Measurements from ENCODE around the gene ARHGAP32.
"Not testable (repeated sequence)": the region's sequence is repeated elsewhere in the genome, so short reads cannot be mapped to it uniquely, and the experiment has no call there.

Gene ARHGAP32

DNA sequence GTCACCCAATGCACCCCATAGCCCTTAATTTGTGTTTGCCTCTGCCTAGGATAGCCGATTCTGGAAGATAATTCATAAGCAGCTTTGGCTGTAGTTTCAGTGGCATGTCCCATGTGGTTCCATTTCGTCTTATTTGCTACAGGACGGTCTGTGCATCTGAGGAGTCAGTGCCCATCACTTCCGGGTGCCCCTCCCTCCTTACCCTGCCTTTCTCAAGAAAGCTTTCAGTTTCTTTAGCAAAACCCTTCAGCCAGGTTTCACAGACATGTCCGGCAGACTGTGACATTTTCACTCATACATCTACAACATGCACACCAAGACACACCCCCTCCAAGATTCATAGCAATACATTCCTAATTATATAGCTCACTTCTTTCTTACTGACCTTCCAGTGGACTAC is 263.7 kb downstream of the ARHGAP32 start:
- DNase-seq = no peak

- no peak for DNase-seq
These were observed 264.3 kb downstream of the ARHGAP32 start for GRCh38 chr11:128927683-128928336.

DNA sequence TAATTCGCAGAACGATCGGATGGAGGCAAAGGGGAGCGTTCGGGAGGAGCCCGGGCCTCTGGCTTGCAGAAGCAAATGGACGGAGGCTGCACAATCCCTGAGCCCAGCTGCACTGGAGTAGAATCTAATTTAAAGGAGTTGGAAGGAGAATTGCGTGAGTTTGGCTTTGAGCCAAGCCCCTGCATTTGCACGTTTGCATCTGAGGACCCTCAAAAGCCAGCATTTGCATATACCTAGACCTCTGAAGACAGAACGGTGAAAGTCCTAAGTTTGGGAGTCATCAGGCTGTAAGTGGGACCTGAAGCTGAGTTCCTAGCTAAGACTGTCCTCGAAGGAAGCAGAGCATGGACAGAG is 265.0 kb downstream of the ARHGAP32 start:
- no peak for DNase-seq

GRCh38 chr11:128926437-128927107 is 265.6 kb downstream of the ARHGAP32 start:
- no peak for DNase-seq

DNA sequence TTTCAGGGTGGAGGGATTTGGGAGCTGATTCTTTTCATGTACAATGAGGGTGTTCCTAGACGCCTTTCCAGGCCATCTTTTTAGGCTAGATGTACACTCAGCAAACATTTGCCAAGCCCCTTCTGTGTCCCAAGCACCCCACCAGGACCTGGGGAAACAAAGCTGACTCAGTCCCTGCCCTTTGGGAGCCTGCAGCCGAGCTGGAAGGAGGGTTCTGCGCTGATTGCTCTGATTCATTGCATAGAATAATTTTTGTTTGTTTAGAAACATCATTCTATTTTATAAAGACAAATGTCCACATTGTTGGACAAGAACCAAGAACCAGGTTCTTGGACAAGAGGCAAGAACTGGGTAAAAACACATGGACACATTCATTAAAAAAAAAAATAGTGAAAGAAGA is 266.1 kb downstream of the ARHGAP32 start:
- DNase-seq = no peak

GRCh38 chr11:128925250-128925600 is 266.9 kb downstream of the ARHGAP32 start:
- DNase-seq = no peak

- DNase-seq = no peak
These were observed 267.4 kb downstream of the ARHGAP32 start for GRCh38 chr11:128924510-128925249.

DNA sequence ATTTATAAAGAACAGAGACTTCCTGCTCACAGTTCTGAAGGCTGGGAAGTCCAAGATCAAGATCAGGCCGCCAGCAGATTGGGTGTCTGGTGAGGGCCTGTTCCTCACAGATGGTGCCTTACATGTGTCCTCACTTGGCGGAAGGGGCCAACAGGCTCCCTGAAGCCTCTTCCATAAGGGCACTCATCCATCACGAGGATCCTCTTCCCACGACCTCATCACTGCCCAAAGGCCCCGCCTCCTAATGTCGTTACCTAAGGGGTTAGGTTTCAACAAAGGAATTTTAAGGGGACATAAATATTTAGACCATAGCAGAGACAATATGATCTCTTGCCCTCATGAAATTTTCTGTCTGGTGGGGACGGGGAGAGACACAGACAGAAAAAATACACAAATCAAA is 268.0 kb downstream of the ARHGAP32 start:
- DNase-seq = no peak

GRCh38 chr11:128921793-128922192 is 270.3 kb downstream of the ARHGAP32 start:
- no peak for DNase-seq

GRCh38 chr11:128920666-128921065 is 271.5 kb downstream of the ARHGAP32 start:
- no peak for DNase-seq

GRCh38 chr11:128919635-128920034 is 272.5 kb downstream of the ARHGAP32 start:
- DNase-seq = not testable (repeated sequence)

DNA sequence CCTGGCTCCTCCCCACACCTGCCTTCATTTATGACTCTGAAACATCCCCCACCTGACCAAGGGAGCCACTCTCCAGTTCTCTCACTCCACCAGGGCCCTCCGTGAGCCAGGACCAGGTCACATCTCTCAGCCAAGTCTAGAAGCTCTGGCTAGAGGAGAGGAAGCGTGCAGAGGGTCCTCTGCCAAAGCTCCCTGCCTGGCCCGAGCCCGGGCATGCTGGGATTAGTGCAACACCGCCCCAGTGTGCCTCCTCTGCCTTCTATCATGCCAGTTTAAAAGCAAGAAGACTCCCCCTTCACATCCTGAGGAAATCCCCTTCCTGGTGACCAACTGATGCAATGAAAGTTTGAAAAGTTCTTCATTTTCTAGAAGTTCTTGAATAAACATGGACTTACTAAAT is 272.9 kb downstream of the ARHGAP32 start:
- DNase-seq = no peak

- DNase-seq = no peak
These were observed 274.9 kb downstream of the ARHGAP32 start for GRCh38 chr11:128917144-128917724.

DNA sequence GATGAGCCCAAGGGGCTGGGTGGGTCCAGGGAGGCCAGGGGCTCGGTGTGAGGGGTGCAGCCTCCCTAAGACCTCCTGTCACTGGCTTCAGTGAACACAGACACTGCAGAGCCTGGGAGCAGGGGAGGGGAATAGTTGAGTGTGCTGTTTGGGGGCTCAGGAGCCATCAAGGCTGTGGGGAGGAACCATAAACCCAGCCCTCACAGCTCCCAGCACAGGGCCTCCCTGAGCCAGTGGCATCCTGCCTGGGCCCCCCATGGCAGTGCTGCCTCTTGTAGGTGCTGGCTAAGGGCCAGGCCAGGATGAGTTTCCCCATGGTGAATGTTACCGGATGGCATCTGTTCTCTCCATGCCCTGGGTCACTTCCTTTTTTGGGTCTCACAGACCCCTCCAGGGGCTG is 275.4 kb downstream of the ARHGAP32 start:
- DNase-seq = no peak

GRCh38 chr11:128916037-128916572 is 276.0 kb downstream of the ARHGAP32 start:
- no peak for DNase-seq

DNA sequence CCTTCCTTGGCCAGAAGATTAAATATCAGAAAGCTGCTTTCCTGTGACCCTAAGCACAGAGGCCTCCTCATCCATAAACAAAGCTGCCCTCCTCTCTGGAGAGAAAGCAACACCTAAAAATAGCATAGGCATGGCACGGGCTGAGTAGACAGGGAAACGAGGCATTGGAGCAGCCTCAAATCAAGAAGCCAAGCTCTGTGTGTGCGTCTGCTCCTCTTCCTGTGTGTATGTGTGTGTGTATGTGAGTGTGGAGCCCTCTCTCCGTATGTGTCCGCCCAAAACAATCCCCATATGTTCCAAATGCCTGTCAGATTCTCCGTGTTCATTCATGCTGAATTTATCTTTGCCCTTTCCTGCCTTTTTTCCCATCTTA is 277.0 kb downstream of the ARHGAP32 start:
- no peak for DNase-seq
